ENCODE measurements around the gene TNNI2.

DNA sequence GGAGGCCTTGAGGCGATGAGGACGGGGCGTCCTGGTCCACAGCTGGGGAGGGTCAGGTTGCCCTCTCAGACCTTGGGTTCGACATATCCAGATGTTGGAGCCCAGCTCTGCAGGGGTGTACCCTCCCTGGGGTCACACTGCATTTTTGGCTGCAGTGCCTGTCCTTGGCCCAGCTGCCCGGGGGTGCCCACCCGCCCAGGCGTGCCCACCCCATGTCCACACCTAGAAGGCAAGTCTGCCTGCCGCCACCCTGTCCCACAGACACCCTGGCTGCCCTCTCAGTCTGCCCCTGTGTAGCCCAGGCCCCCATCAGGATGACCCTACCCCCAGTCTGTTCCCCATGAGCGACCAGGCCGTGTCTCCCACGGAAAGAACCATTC, 17.1 kb downstream of the TNNI2 start:
- TF ChIP-seq, protein P1, sequence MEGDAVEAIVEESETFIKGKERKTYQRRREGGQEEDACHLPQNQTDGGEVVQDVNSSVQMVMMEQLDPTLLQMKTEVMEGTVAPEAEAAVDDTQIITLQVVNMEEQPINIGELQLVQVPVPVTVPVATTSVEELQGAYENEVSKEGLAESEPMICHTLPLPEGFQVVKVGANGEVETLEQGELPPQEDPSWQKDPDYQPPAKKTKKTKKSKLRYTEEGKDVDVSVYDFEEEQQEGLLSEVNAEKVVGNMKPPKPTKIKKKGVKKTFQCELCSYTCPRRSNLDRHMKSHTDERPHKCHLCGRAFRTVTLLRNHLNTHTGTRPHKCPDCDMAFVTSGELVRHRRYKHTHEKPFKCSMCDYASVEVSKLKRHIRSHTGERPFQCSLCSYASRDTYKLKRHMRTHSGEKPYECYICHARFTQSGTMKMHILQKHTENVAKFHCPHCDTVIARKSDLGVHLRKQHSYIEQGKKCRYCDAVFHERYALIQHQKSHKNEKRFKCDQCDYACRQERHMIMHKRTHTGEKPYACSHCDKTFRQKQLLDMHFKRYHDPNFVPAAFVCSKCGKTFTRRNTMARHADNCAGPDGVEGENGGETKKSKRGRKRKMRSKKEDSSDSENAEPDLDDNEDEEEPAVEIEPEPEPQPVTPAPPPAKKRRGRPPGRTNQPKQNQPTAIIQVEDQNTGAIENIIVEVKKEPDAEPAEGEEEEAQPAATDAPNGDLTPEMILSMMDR (IDR thresholded peaks at IDR 0.05; ENCODE audit: low read length) = no peak
- TF ChIP-seq EZH2 (optimal IDR thresholded peaks at IDR 0.05; ENCODE audit: low read depth, low read length) (no peak), EZH2phosphoT487 (IDR thresholded peaks at IDR 0.05; ENCODE audit: low read length) (no peak)
